Activated naive CD8-positive, alpha-beta T cell treated with anti-CD3 and anti-CD28 coated beads, Interleukin-2, amount 10 ng/mL, durations not matched to agents 7 days and 5 days (primary cell): ENCODE measurements around the gene FZR1. TPM values are rescaled to one million over a fixed set of nuclear protein-coding genes. Genes with fewer than 3 reads are reported as not detected.

ENCODE experiments used
- ATAC-seq: fragments of 150-1000 bp; cut with Tn5 transposase; one replicate; pipeline ENCODE4 v1.10.0; 2021; ENCODE audit warnings: low read depth, moderate library complexity
- POLR2A ChIA-PET: fragments of 350-600 bp; sonication (Branson Sonifier 250); formaldehyde crosslinking; loops from one replicate; lab custom pipeline; 2021; ENCODE audit warnings: antibody characterized with exemption; lab: Charles Lee
- DNase-seq: peaks from one replicate; pipeline ENCODE4 v3.0.0; 2021
- H3K27ac Mint-ChIP-seq: one replicate; pipeline ENCODE4 v1.8.0; 2022; ENCODE audit warnings: mild to moderate bottlenecking, mixed read lengths
- H3K27me3 Mint-ChIP-seq: one replicate; pipeline ENCODE4 v1.8.0; 2022; ENCODE audit warnings: mild to moderate bottlenecking, moderate library complexity, mixed read lengths
- H3K36me3 Mint-ChIP-seq: one replicate; pipeline ENCODE4 v1.8.0; 2021; ENCODE audit warnings: mild to moderate bottlenecking, mixed read lengths
- H3K4me1 Mint-ChIP-seq: one replicate; pipeline ENCODE4 v1.8.0; 2021; ENCODE audit warnings: mixed read lengths
- H3K4me3 Mint-ChIP-seq: one replicate; pipeline ENCODE4 v1.8.0; 2022; ENCODE audit warnings: mild to moderate bottlenecking, moderate library complexity, mixed read lengths
- H3K9me3 Mint-ChIP-seq: one replicate; pipeline ENCODE4 v1.8.0; 2021; ENCODE audit warnings: mixed read lengths
- total RNA-seq, 2 experiments: library from RNA; stranded (reverse); gene quantifications; one replicate each; pipeline ENCODE4 v1.2.3, GENCODE V29; 2021

FZR1 gene
- total RNA-seq, 2 experiments from 2014 or later = 82.9 to 83.6 TPM

DNA sequence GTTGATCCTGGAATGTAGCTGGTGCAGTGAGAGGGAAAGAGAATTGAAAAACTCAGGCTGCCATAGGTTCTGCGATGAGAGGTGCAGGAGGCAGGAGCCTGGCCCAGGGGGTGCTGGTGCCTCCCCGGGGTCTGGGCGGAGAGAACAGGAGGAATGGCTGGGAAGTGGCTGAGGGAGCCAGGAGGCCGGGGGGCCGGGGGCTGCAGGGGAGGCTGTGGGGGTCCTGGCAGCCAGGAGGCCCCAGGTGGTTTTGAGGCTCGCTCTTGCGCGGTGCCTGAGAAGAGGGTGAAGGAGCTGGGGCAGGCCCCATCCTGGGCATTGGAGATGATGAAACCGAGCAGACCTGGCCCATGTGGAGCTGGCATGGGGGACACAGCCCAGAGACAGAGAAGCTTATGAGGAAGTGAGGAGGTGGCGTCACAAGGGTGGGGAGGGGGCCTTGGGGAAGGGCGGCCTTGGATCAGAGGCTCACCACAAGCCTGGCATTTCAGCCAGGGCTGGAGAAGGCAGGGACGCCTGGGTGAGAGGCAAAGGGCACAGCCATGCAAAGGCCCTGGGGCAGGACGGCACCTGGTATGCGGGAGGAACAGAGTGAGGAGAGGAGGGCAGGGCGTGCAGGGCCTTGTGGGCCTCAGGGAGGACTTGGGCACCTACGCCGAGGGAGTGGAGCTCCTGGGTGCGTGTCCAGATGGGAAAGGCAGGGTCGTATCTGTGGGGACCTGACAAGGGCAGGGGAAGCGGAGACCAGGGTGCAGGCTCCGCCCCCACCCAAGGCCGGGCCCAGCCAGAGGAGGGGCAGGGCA is 31.5 kb downstream of the FZR1 start:
- peak; percentile 9 for ATAC-seq
- POLR2A ChIA-PET = no interaction called here

DNA sequence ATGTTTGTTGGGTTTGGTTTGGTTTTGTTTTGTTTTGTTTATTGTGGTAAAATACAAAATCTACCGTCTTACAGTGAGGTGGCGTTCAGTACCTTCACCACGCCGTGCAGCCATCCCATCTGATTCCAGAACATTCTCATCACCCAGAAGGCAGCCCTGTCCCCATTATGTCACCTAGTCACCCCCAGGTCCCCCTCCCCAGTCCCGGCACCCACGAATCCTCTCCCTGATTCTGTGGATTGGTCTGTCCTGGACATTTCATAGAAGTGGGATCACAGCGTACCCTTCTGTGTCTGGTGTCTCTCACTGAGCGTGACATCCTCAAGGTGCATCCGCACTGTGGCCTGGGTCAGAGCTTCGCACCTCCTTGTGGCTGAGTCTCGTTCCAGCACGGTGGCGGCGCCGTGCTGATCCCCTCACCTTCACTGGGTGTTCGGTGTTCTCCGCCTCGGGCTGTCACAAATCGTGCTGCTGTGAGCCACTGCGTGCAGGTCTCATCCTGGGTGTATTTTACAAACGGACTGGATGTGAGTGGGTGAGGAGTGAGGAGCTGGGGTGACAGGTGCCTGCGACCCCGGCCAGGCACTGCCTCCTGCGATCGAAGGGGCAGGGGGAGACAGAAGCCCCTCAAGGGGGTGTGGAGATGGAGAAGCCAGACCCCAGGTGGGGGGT is 32.3 kb downstream of the FZR1 start:
- H3K9me3 Mint-ChIP-seq = no peaks in the 10 kb centered on the region
- DNase-seq (no peak), ATAC-seq (peak; percentile 11)
- POLR2A ChIA-PET = no interaction called here
- H3K27me3 Mint-ChIP-seq = no peaks in the 10 kb centered on the region
- peaks cover 1% of the 10 kb centered on the region for H3K4me1 Mint-ChIP-seq
- H3K36me3 Mint-ChIP-seq = peaks cover 17% of the 10 kb centered on the region
- H3K27ac Mint-ChIP-seq = no peak overlapping the region
- no peak overlapping the region for H3K4me3 Mint-ChIP-seq

More for the DNA sequence above, 31.5 kb downstream of the FZR1 start:
- Mint-ChIP-seq H3K27ac (peak overlapping the region; percentile 58), H3K4me1 (peaks cover 1% of the 10 kb centered on the region), H3K27me3 (no peaks in the 10 kb centered on the region), H3K4me3 (no peak overlapping the region), H3K36me3 (peaks cover 17% of the 10 kb centered on the region), H3K9me3 (no peaks in the 10 kb centered on the region)
- DNase-seq = no peak

DNA sequence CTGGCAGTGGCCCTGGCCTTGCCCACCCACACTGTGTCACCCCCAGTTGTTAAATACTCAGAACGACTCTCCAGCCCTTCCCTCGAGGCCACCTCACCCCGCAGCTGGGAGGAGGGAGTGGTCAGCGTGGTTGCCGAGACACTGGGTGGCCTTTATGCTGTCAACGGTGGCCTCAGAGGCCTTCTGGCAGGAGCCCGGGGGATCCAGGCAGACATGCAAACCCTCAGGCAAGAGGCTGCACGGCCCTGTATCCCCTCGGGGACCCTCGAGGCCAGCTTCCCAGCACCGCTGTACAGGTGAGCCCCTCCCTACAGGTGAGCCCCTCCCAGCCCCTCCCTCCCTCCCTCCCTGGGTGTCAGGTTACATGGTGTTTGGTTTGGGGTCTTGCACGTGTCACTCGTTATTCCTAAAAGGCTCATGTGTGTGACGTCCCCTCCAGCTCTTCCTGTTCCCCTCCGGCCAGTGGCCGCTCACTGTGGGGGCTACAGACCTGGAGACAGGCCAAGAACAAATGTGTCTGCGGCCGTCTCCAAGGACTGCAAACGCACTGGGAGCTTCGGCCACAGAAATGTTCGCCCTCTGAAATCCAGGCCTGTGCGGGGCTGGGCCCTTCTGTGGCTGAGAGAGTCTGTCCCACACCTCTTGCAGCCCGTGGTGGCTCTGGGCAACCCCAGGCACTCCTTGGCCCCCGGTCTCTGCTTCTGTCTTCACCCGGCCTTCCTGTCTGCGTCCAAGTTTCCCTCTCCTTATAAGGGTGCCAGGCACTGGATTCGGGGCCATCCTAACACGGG is 33.0 kb downstream of the FZR1 start, which contains the start of gene TEKTIP1:
Gene TEKTIP1 (plus strand): TSS at position 210 of the 791 bp plus-strand sequence. CDS start 4 bp downstream, at position 214.
- H3K27ac Mint-ChIP-seq = no peak within 1 kb of the TSS
- H3K4me1 Mint-ChIP-seq = peaks cover 1% of the 10 kb centered on the region
- ATAC-seq (no peak), DNase-seq (no peak)
- H3K36me3 Mint-ChIP-seq = peaks cover 13% of the 10 kb centered on the region
- no peak within 1 kb of the TSS for H3K4me3 Mint-ChIP-seq
- no peaks in the 10 kb centered on the region for H3K27me3 Mint-ChIP-seq
- POLR2A ChIA-PET = no interaction called here
- no peaks in the 10 kb centered on the region for H3K9me3 Mint-ChIP-seq

DNA sequence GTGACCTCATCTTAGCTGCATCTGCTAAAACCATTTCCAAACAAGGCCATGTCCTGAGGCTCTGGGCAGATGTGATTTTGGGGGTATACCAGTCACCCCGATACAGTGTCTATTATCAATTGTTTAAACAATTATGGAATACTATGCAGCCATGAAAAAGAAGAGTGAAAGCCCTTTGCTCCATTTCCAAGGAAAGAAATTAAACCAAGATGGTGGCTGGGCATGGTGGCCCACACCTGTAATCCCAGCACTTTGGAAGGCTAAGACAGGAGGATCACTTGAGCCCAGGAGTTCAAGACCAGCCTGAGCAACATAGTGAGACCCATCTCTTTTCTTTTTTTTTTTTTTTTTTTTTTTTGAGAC is 33.6 kb downstream of the FZR1 start:
- no peaks in the 10 kb centered on the region for H3K27me3 Mint-ChIP-seq
- no peaks in the 10 kb centered on the region for H3K9me3 Mint-ChIP-seq
- peaks cover 13% of the 10 kb centered on the region for H3K36me3 Mint-ChIP-seq
- H3K4me3 Mint-ChIP-seq = no peak overlapping the region
- no peak for DNase-seq
- POLR2A ChIA-PET = no interaction called here
- H3K27ac Mint-ChIP-seq = no peak overlapping the region
- peaks cover 1% of the 10 kb centered on the region for H3K4me1 Mint-ChIP-seq
- ATAC-seq = no peak

DNA sequence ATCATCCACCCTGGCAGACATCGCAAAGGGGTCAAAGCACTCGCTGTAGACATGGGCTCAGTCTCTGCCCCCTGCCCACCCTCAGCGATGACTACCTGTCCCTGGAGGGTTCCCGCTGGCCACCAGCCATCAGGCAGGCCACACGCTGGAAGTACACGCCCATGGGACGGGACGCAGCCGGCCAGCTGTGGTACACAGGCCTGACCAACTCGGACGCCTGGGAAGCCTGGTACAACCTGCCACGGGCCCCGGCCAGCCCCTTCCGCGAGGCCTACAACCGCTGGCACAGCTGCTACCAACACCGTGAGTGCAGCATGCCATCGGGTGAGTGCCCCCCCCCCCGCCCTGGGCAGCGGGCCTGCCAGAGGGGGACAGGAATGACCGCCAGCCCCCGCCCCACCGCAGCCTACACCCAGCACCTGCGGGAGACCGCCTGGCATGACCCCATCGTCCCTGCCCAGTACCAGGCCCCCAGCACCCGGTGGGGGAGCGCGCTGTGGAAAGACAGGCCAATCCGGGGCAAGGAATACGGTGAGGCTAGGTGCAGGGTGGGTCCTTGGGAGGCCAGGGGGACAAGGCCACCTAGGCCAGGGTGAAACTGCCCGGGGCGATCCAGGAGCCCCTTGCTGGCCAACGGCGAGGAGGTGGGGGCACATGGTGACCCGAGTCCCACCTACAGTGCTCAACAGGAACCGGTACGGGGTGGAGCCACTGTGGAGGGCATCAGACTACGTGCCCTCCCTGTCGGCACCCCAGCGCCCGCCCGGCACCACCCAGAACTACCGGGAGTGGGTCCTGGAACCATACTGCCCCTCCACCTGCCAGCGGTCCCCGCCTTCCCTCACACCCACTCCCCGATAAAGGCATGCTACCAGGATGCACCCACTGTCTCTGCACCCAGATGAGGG is 37.3 kb downstream of the FZR1 start:
- peaks cover 5% of the 10 kb centered on the region for H3K4me1 Mint-ChIP-seq
- no peaks in the 10 kb centered on the region for H3K27me3 Mint-ChIP-seq
- no peak overlapping the region for H3K27ac Mint-ChIP-seq
- no peak for DNase-seq
- H3K36me3 Mint-ChIP-seq = peaks cover 9% of the 10 kb centered on the region
- no peak for ATAC-seq
- H3K4me3 Mint-ChIP-seq = no peak overlapping the region
- no peaks in the 10 kb centered on the region for H3K9me3 Mint-ChIP-seq
- POLR2A ChIA-PET = no interaction called here

DNA sequence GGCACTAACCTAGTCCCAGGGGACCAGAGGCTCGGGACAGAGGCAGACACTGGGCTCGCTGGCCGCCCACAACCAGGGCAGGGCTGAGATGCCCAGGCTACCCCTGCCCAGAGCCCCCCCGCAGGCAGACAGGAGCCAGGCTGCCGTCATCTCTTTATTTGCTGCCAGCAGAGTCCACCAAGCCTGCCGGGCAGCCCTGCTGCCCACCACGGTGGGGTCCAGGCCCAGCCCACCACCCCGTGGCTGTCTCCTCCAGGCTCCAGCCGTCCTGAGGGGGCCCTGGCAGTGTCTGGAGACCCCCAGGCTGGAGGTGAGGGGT is 37.9 kb downstream of the FZR1 start:
- Mint-ChIP-seq H3K4me1 (peaks cover 5% of the 10 kb centered on the region), H3K36me3 (peaks cover 9% of the 10 kb centered on the region), H3K4me3 (no peak overlapping the region), H3K27me3 (no peaks in the 10 kb centered on the region), H3K9me3 (no peaks in the 10 kb centered on the region), H3K27ac (no peak overlapping the region)
- no peak for ATAC-seq
- POLR2A ChIA-PET = no interaction called here
- DNase-seq = no peak

DNA sequence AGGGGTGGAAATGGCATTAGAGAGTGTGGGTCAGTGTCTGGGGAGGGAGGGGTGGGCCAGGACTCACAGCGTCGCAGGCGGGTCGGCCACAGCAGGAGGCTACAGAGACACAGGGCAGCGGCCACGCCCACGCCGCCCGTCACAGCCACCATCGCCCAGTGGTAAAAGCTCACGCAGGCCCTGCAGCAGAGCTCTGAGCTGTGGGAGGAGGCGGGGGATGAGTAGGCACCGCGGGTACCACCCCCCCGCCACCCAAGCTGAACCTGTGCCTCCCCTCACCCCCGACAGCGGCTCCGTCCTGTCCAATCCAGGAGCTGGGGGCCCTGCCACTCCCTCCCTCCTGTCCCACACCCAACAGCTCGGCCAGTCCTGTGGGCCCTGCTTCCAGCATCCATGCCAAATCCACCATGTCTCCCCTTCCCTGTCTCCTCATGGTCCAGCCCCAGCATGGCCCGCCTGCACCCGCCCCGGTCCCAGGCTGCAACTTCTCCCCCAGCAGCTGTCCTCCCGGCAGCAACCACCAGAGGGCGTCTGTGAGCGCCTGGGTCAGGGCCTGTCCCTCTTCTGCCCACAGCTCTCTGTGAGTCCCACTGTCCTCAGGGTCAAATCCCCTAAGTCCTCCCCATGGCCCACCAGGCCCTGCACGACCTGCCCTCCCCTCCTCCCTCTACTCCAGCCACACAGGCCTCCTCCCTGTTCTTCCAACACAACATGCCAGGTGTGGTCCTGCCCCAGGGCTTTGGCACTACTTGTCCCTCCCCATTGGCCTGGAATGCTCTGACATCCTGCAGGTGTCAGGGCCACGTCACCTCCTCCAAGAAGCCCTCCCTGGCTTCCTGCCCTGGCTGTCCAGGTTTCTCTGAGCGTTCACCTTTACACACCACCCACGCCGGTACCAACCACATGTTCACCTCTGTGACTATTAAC is 38.9 kb downstream of the FZR1 start:
- H3K36me3 Mint-ChIP-seq = peaks cover 5% of the 10 kb centered on the region
- H3K27me3 Mint-ChIP-seq = no peaks in the 10 kb centered on the region
- POLR2A ChIA-PET = interaction anchor here (0.6 to 0.9 kb wide), 2 partner anchors 29 to 1287 kb away, joined by 3 read pairs; no protein-coding TSS in a partner anchor
- H3K9me3 Mint-ChIP-seq = no peaks in the 10 kb centered on the region
- H3K4me3 Mint-ChIP-seq = no peak overlapping the region
- peak overlapping the region; percentile 86 for H3K27ac Mint-ChIP-seq
- H3K4me1 Mint-ChIP-seq = peaks cover 5% of the 10 kb centered on the region
- DNase-seq = peak; percentile 90
- peak; percentile 58 for ATAC-seq

DNA sequence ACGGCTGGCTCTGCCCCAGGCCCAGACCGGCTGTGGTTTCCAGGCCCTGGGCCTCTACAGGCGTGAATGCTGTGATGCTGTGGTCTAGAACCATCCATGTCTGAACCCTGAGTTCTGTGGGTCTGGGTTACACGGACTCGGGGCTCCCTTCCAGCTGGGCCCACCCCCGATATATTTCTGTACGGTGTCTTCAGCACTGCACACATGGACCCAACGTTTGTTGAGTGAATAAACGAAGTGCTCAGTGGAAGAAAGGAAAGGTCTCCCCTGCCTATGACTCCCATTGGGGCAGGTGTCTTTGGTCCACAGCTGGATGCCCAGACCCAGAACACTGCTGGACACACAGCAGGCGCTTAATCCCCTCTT is 39.5 kb downstream of the FZR1 start:
- Mint-ChIP-seq H3K4me3 (no peak overlapping the region), H3K36me3 (peaks cover 4% of the 10 kb centered on the region), H3K27me3 (no peaks in the 10 kb centered on the region), H3K4me1 (peaks cover 5% of the 10 kb centered on the region), H3K9me3 (no peaks in the 10 kb centered on the region), H3K27ac (peak overlapping the region; percentile 71)
- no peak for DNase-seq
- POLR2A ChIA-PET = interaction anchor here (0.6 to 0.9 kb wide), 2 partner anchors 28 to 1288 kb away, joined by 3 read pairs; no protein-coding TSS in a partner anchor
- no peak for ATAC-seq

DNA sequence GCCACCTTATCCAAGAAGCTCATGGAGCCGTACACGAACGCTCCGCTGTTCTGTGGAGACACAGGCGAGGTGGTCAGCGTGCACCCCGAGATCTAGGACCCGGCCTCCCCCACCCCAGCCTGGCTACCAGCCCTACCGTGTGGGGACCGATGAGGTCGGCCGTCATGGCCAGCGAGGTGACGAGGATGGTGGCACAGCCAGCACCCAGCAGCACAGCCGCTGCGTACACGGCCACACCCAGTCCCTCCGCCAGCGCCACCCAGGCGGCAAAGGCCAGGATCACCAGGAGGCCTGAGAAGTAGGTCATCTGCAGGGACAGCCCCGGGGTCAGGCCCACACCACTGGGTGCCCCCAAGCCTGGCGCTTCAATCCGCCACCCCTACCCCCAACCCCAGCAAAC is 40.0 kb downstream of the FZR1 start:
- H3K27ac Mint-ChIP-seq = peak overlapping the region; percentile 71
- peaks cover 6% of the 10 kb centered on the region for H3K36me3 Mint-ChIP-seq
- no peak overlapping the region for H3K4me3 Mint-ChIP-seq
- POLR2A ChIA-PET = interaction anchor here (1.3 kb wide), 1 partner anchor 11 kb away, joined by 4 read pairs; the partner anchor contains the start of gene MFSD12
- no peaks in the 10 kb centered on the region for H3K9me3 Mint-ChIP-seq
- DNase-seq (no peak), ATAC-seq (no peak)
- H3K4me1 Mint-ChIP-seq = peaks cover 5% of the 10 kb centered on the region
- H3K27me3 Mint-ChIP-seq = no peaks in the 10 kb centered on the region

DNA sequence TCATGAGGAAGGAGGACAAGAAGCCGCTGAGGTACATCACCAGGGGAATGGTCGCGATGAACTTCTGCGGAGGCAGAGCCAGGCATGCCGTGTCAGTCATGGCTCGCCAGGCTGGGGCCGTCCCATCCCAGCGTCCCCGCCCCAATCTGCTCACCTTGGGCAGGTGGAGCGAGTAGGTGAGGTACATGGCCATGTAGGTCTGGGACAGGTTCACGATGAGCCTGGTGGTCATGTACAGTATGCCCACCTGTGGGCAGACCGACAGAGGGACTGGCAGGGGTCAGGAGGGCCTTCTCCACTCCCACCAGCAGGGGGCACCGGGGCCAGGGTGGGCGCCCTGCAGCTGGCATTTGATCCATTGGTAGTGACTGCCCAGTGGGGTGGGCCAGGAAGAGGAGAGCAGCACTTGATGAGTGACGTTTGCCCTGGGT is 41.2 kb downstream of the FZR1 start:
- DNase-seq = peak; percentile 51
- H3K27me3 Mint-ChIP-seq = no peaks in the 10 kb centered on the region
- POLR2A ChIA-PET = interaction anchor here (1.3 kb wide), 1 partner anchor 10 kb away, joined by 4 read pairs; the partner anchor contains the start of gene MFSD12
- peaks cover 8% of the 10 kb centered on the region for H3K4me1 Mint-ChIP-seq
- no peaks in the 10 kb centered on the region for H3K9me3 Mint-ChIP-seq
- no peak overlapping the region for H3K27ac Mint-ChIP-seq
- no peak for ATAC-seq
- no peak overlapping the region for H3K4me3 Mint-ChIP-seq
- peaks cover 6% of the 10 kb centered on the region for H3K36me3 Mint-ChIP-seq

DNA sequence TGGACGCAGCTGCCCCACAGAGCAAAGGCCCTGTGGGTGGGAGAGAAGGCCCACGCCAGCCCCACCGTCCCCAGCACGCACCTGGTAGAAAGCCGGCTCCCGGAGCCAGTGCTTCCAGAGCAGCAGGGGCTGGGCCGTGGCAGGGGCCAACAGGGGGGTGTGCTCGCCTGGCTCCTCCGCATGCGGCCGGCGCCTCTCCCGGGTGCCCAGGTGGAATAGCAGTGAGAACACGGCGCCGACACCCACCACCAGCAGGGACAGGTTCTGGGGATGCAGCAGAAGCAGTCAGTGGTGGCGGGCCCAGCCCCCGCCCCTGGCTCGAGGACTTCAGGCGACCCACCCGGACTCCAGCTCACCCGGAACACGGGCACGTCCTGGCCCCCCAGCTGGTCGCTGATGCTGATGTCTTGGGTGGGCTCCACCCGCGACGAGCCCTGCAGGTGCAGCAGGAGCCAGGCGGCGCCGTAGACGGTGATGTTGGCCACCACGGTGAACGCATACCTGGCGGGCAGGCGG is 41.7 kb downstream of the FZR1 start:
- Mint-ChIP-seq H3K4me1 (peaks cover 11% of the 10 kb centered on the region), H3K36me3 (peaks cover 6% of the 10 kb centered on the region), H3K27me3 (no peaks in the 10 kb centered on the region), H3K9me3 (no peaks in the 10 kb centered on the region), H3K4me3 (no peak overlapping the region), H3K27ac (no peak overlapping the region)
- POLR2A ChIA-PET = no interaction called here
- no peak for ATAC-seq
- no peak for DNase-seq
